OCI-LY7 (cell line): Measurements from ENCODE around the gene NTRK1. TPM values are rescaled to one million over a fixed set of nuclear protein-coding genes. Genes with fewer than 3 reads are reported as not detected.

Source experiments
- BruUV-seq: library from RNA; stranded (reverse); fragments of 400-500 nt; replicated peaks from 2 replicates; lab custom pipeline; 2021; lab: Mats Ljungman, UMichigan
- CTCF ChIA-PET: fragments of 300-600 bp; sonication (Branson Sonifier 250); formaldehyde crosslinking; loops from one replicate; lab custom pipeline; 2022; ENCODE audit warnings: antibody characterized with exemption; ENCODE audit not compliant: unreplicated experiment; lab: Charles Lee
- POLR2A ChIA-PET: fragments of 300-600 bp; sonication (Branson Sonifier 250); formaldehyde crosslinking; loops from one replicate; lab custom pipeline; 2022; ENCODE audit warnings: antibody characterized with exemption; lab: Charles Lee
- DNase-seq: peaks from one replicate; pipeline ENCODE4 v3.0.0-alpha.2; 2015; ENCODE audit warnings: low spot score
- H2AFZ ChIP-seq: fragments of 200-600 bp; sonication (generic), shearing (Covaris generic); 2 replicates; pipeline ENCODE4 v1.6.1; 2014; ENCODE audit warnings: mild to moderate bottlenecking, antibody characterized with exemption, low read length, moderate library complexity
- H3K27ac ChIP-seq: fragments of 200-600 bp; sonication (generic); 2 replicates; pipeline ENCODE4 v1.5.1; 2014; ENCODE audit warnings: mixed run types, low read depth, mild to moderate bottlenecking, moderate library complexity, low read length, inconsistent platforms; ENCODE audit not compliant: poor library complexity, severe bottlenecking
- H3K36me3 ChIP-seq: fragments of 200-600 bp; sonication (generic); 2 replicates; pipeline ENCODE4 v1.6.1; 2014; ENCODE audit warnings: mild to moderate bottlenecking, antibody characterized with exemption, low read length, moderate library complexity, mixed read lengths; ENCODE audit not compliant: insufficient read depth
- H3K4me1 ChIP-seq: fragments of 200-600 bp; sonication (generic); 2 replicates; pipeline ENCODE4 v1.5.1; 2014; ENCODE audit warnings: mild to moderate bottlenecking, low read length; ENCODE audit not compliant: insufficient read depth, poor library complexity, severe bottlenecking
- H3K4me2 ChIP-seq: fragments of 200-600 bp; sonication (generic); 2 replicates; pipeline ENCODE4 v1.6.1; 2014; ENCODE audit warnings: mild to moderate bottlenecking, low read length
- H3K4me3 ChIP-seq: fragments of 200-600 bp; sonication (generic); 2 replicates; pipeline ENCODE4 v1.5.1; 2014; ENCODE audit warnings: mild to moderate bottlenecking, low read depth, low read length; ENCODE audit not compliant: poor library complexity, severe bottlenecking
- H3K79me2 ChIP-seq: fragments of 200-600 bp; sonication (generic); 2 replicates; pipeline ENCODE4 v1.6.1; 2016; ENCODE audit warnings: low read depth, mild to moderate bottlenecking, low read length, moderate library complexity, mixed read lengths; ENCODE audit not compliant: insufficient read depth
- H3K9me2 ChIP-seq: fragments of 200-600 bp; sonication (generic); 2 replicates; pipeline ENCODE4 v1.6.1; 2016; ENCODE audit warnings: mild to moderate bottlenecking, low read length, mixed read lengths; ENCODE audit not compliant: insufficient read depth
- H3K9me3 ChIP-seq: fragments of 200-600 bp; sonication (generic); 2 replicates; pipeline ENCODE4 v1.6.1; 2014; ENCODE audit warnings: mild to moderate bottlenecking, mixed run types, low read length, mixed read lengths
- H4K20me1 ChIP-seq: fragments of 200-600 bp; sonication (generic); 2 replicates; pipeline ENCODE4 v1.6.1; 2014; ENCODE audit warnings: mild to moderate bottlenecking, antibody characterized with exemption, low read length, moderate library complexity, mixed read lengths; ENCODE audit not compliant: insufficient read depth
- EZH2phosphoT487 ChIP-seq: fragments of 200-600 bp; sonication (generic); IDR thresholded peaks from 2 replicates; pipeline ENCODE4 v1.6.1; 2018; ENCODE audit warnings: low read depth, borderline replicate concordance, mild to moderate bottlenecking, mixed run types, antibody characterized with exemption, low read length, moderate library complexity, mixed read lengths
- intact Hi-C: fragments of 100-400 bp; cut with micrococcal nuclease; formaldehyde crosslinking; loops from one replicate; pipeline ENCODE4 v1.10.0; 2022; ENCODE audit not compliant: unreplicated experiment
- total RNA-seq, 2 experiments: library from RNA; depleted of rRNA in 1 of 2; stranded (reverse); fragments of >200 nt in 1 of 2; shearing (Covaris generic) in 1 of 2; gene quantifications; 2 replicates each; pipeline ENCODE4 v1.2.3, GENCODE V29; 2014 to 2022
- TF ChIP-seq, protein P1 (sequence below): fragments of 200-600 bp; sonication (generic); conservative IDR thresholded peaks from 2 replicates; pipeline ENCODE4 v1.5.1; 2014; ENCODE audit warnings: mild to moderate bottlenecking, antibody characterized with exemption, low read length, moderate library complexity, mixed read lengths

NTRK1 gene
- total RNA-seq, 2 experiments from 2014 or later, result not detected

DNA sequence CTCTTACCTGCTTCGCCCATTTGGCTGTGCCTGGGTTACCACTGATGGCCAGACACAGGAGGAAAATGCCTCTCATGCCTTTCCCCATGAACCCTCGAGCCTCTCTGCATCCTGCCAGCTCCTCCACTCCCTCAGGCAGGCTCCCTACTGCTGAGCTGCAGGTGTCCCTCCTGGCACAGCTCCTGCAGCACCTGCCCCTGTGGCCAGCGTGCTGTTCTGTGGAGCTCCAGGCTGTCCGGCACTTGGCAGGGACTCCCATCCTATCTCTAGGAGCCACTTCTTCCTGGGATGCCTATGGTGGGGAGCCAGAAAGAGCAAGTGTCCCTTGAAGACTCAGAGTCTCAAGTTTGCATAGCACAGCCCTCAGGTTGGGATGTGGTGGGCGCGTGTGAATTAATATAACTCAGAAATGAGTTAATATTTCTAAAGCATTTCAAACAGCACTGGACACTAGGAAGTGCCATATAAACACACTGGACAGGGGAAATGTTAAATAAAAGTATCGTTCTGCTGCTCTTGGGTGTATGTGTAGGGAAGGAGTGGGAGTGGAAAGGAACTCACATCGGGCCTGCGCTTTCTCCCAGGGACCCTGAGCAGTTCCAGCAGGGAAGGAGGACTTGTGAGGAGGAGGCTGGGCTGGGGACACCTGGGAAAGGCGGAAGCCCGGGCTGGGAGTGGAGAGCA, 62.5 kb downstream of the NTRK1 start:
- H3K36me3 ChIP-seq, result no peaks in the 10 kb centered on the region
- no peaks in the 10 kb centered on the region for H3K9me3 ChIP-seq
- intact Hi-C loops, result no loop called here
- H3K4me2 ChIP-seq, result no peak overlapping the region
- H3K9me2 ChIP-seq, result no peaks in the 10 kb centered on the region
- TF ChIP-seq, protein P1, sequence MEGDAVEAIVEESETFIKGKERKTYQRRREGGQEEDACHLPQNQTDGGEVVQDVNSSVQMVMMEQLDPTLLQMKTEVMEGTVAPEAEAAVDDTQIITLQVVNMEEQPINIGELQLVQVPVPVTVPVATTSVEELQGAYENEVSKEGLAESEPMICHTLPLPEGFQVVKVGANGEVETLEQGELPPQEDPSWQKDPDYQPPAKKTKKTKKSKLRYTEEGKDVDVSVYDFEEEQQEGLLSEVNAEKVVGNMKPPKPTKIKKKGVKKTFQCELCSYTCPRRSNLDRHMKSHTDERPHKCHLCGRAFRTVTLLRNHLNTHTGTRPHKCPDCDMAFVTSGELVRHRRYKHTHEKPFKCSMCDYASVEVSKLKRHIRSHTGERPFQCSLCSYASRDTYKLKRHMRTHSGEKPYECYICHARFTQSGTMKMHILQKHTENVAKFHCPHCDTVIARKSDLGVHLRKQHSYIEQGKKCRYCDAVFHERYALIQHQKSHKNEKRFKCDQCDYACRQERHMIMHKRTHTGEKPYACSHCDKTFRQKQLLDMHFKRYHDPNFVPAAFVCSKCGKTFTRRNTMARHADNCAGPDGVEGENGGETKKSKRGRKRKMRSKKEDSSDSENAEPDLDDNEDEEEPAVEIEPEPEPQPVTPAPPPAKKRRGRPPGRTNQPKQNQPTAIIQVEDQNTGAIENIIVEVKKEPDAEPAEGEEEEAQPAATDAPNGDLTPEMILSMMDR, result no peak
- TF ChIP-seq EZH2phosphoT487, result no peak
- POLR2A ChIA-PET, result no interaction called here
- no TSS peak for BruUV-seq
- no peak overlapping the region for H3K27ac ChIP-seq
- H3K79me2 ChIP-seq, result no peaks in the 10 kb centered on the region
- no peaks in the 10 kb centered on the region for H4K20me1 ChIP-seq
- H2AFZ ChIP-seq, result no peak overlapping the region
- no peaks in the 10 kb centered on the region for H3K4me1 ChIP-seq
- no peak overlapping the region for H3K4me3 ChIP-seq
- DNase-seq, result no peak
- CTCF ChIA-PET, result no interaction called here

DNA sequence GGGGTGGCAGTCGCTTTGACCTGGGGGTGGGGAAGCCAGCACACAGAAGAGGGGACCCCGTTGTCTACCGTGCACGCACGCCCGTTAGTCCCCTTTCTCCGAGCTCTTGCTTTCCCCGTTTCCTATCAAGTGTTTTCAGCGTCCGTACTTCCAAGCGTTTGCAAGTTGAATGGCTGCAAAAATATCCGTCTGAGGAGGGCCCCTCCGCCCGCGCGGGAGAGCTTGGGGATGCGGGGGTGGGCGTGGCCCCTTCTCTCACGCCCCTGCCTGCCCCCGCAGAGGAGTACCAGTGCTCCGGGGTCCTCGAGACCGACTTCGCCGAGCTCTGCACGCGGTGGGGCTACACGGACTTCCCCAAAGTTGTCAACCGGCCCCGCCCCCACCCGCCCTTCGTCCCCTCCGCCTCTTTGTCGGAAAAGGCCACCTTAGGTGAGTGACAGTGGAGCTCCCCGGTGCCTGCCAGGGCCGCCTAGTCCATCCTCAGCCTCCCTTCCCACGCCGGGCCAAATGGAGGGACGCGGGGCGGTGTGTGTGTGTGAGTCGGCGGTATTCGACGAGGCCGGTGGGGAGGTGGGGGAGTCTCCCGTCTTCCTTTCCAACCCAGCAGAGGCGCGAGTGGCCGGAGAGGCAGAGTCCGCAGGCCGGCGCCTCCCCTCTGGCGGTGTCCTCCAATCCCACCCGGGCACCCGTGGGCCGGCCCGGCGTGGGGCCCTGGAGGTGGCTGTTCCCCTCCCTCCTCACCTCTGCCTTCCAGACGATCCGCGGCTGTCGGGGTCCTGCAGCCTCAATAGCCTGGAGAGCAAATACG, 63.2 kb downstream of the NTRK1 start:
- no TSS peak for BruUV-seq
- DNase-seq, result no peak
- CTCF ChIA-PET, result interaction anchor here (0.6 kb wide), 1 partner anchor 107 kb away, joined by 3 read pairs; the partner anchor contains the start of gene SH2D2A
- Histone ChIP-seq H2AFZ (no peak overlapping the region), H3K9me3 (no peaks in the 10 kb centered on the region), H4K20me1 (no peaks in the 10 kb centered on the region), H3K4me2 (no peak overlapping the region), H3K4me1 (no peaks in the 10 kb centered on the region), H3K36me3 (no peaks in the 10 kb centered on the region), H3K9me2 (no peaks in the 10 kb centered on the region), H3K79me2 (no peaks in the 10 kb centered on the region), H3K4me3 (no peak overlapping the region), H3K27ac (no peak overlapping the region)
- no peak for TF ChIP-seq EZH2phosphoT487
- TF ChIP-seq, protein P1, result no peak
- intact Hi-C loops, result no loop called here
- POLR2A ChIA-PET, result interaction anchor here (0.7 kb wide), 1 partner anchor 33 kb away, joined by 3 read pairs; no protein-coding TSS in a partner anchor
